DOHH2 (cell line): ENCODE measurements around the gene LRMDA.

ENCODE experiments used
- H3F3A ChIP-seq: fragments of 200-600 bp; sonication (generic), shearing (Covaris generic); 2 replicates; pipeline ENCODE4 v1.6.0; 2016; ENCODE audit warnings: antibody characterized with exemption, mild to moderate bottlenecking; ENCODE audit not compliant: control insufficient read depth, insufficient read depth
- H3K27ac ChIP-seq: fragments of 200-600 bp; sonication (generic); 2 replicates; pipeline ENCODE4 v1.5.1; 2014; ENCODE audit warnings: low read depth, mild to moderate bottlenecking, low read length, moderate library complexity
- H3K27me3 ChIP-seq: fragments of 200-600 bp; sonication (generic); 2 replicates; pipeline ENCODE4 v1.6.1; 2014; ENCODE audit warnings: mild to moderate bottlenecking, low read length, mixed read lengths; ENCODE audit not compliant: control insufficient read depth
- H3K36me3 ChIP-seq: fragments of 200-600 bp; sonication (generic); 2 replicates; pipeline ENCODE4 v1.6.1; 2014; ENCODE audit warnings: mild to moderate bottlenecking, low read length, moderate library complexity, mixed read lengths; ENCODE audit not compliant: control insufficient read depth
- H3K4me1 ChIP-seq: fragments of 200-600 bp; sonication (generic); 2 replicates; pipeline ENCODE4 v1.6.1; 2014; ENCODE audit warnings: mild to moderate bottlenecking, low read length, mixed read lengths; ENCODE audit not compliant: control insufficient read depth
- H3K4me2 ChIP-seq: fragments of 200-600 bp; sonication (generic); 2 replicates; pipeline ENCODE4 v1.6.0; 2014; ENCODE audit warnings: mild to moderate bottlenecking, low read length, moderate library complexity
- H3K4me3 ChIP-seq: fragments of 200-600 bp; sonication (generic); 2 replicates; pipeline ENCODE4 v1.5.1; 2014; ENCODE audit warnings: mild to moderate bottlenecking, low read length, mixed read lengths
- H3K79me2 ChIP-seq: fragments of 200-600 bp; sonication (generic); 2 replicates; pipeline ENCODE4 v1.6.1; 2014; ENCODE audit warnings: mild to moderate bottlenecking, low read length, mixed read lengths; ENCODE audit not compliant: control insufficient read depth
- H3K9me2 ChIP-seq: fragments of 200-600 bp; sonication (generic); replicated peaks from 2 replicates; pipeline ENCODE4 v1.6.1; 2014; ENCODE audit warnings: mild to moderate bottlenecking, low read length, mixed read lengths; ENCODE audit not compliant: control insufficient read depth
- H3K9me3 ChIP-seq: fragments of 200-600 bp; sonication (generic); 2 replicates; pipeline ENCODE4 v1.6.1; 2014; ENCODE audit warnings: antibody characterized with exemption, low read length, mixed read lengths; ENCODE audit not compliant: control insufficient read depth, insufficient read depth
- H4K20me1 ChIP-seq: fragments of 200-600 bp; sonication (generic); 2 replicates; pipeline ENCODE4 v1.6.0; 2014; ENCODE audit warnings: low read depth, mild to moderate bottlenecking, antibody characterized with exemption, low read length, moderate library complexity; ENCODE audit not compliant: control insufficient read depth, insufficient read depth
- CTCF ChIP-seq: fragments of 200-600 bp; sonication (generic); IDR thresholded peaks from one replicate; pipeline ENCODE4 v1.5.1; 2014; ENCODE audit warnings: antibody characterized with exemption, mild to moderate bottlenecking, low read depth, low read length; ENCODE audit not compliant: poor library complexity, severe bottlenecking
- EZH2phosphoT487 ChIP-seq: fragments of 200-600 bp; sonication (generic); IDR thresholded peaks from 2 replicates; pipeline ENCODE4 v1.6.1; 2017; ENCODE audit warnings: borderline replicate concordance, mild to moderate bottlenecking, antibody characterized with exemption, low read length, moderate library complexity, mixed read lengths

The LRMDA gene

GRCh38 chr10:75955973-75956502 is 524.6 kb downstream of the LRMDA start:
- H3K9me3 ChIP-seq = no peaks in the 10 kb centered on the region
- no peaks in the 10 kb centered on the region for H3F3A ChIP-seq
- no peaks in the 10 kb centered on the region for H3K36me3 ChIP-seq
- no peaks in the 10 kb centered on the region for H3K4me1 ChIP-seq
- H3K9me2 ChIP-seq = no peaks in the 10 kb centered on the region
- no peaks in the 10 kb centered on the region for H3K79me2 ChIP-seq
- no peak overlapping the region for H3K4me3 ChIP-seq
- H4K20me1 ChIP-seq = no peaks in the 10 kb centered on the region
- no peaks in the 10 kb centered on the region for H3K27me3 ChIP-seq
- TF ChIP-seq EZH2phosphoT487 (no peak), CTCF (no peak)
- no peak overlapping the region for H3K4me2 ChIP-seq
- H3K27ac ChIP-seq = no peak overlapping the region

- H3K4me1 ChIP-seq = no peaks in the 10 kb centered on the region
- no peaks in the 10 kb centered on the region for H3K36me3 ChIP-seq
- H3K27ac ChIP-seq = no peak overlapping the region
Measured at GRCh38 chr10:75956624-75957023, 525.2 kb downstream of the LRMDA start.

GRCh38 chr10:75957314-75958120 is 526.1 kb downstream of the LRMDA start:
- no peak for TF ChIP-seq CTCF
- Histone ChIP-seq H4K20me1 (no peaks in the 10 kb centered on the region), H3K4me3 (no peak overlapping the region), H3K36me3 (no peaks in the 10 kb centered on the region), H3K27me3 (no peaks in the 10 kb centered on the region), H3K9me3 (no peaks in the 10 kb centered on the region), H3K4me1 (no peaks in the 10 kb centered on the region), H3F3A (no peaks in the 10 kb centered on the region), H3K4me2 (no peak overlapping the region), H3K27ac (no peak overlapping the region), H3K79me2 (no peaks in the 10 kb centered on the region), H3K9me2 (no peaks in the 10 kb centered on the region)

More at GRCh38 chr10:75956624-75957023, 525.2 kb downstream of the LRMDA start:
- H4K20me1 ChIP-seq = no peaks in the 10 kb centered on the region
- no peak for TF ChIP-seq EZH2phosphoT487
- no peak for TF ChIP-seq CTCF
- H3K79me2 ChIP-seq = no peaks in the 10 kb centered on the region
- no peak overlapping the region for H3K4me3 ChIP-seq
- no peaks in the 10 kb centered on the region for H3K9me3 ChIP-seq
- H3K27me3 ChIP-seq = no peaks in the 10 kb centered on the region
- no peaks in the 10 kb centered on the region for H3F3A ChIP-seq
- H3K4me2 ChIP-seq = no peak overlapping the region
- no peaks in the 10 kb centered on the region for H3K9me2 ChIP-seq
